ENCODE measurements around the gene MMD2.

MMD2 gene

GRCh38 chr7:4866528-4867496, 92.2 kb downstream of the MMD2 start:
- TF ChIP-seq, protein P1, sequence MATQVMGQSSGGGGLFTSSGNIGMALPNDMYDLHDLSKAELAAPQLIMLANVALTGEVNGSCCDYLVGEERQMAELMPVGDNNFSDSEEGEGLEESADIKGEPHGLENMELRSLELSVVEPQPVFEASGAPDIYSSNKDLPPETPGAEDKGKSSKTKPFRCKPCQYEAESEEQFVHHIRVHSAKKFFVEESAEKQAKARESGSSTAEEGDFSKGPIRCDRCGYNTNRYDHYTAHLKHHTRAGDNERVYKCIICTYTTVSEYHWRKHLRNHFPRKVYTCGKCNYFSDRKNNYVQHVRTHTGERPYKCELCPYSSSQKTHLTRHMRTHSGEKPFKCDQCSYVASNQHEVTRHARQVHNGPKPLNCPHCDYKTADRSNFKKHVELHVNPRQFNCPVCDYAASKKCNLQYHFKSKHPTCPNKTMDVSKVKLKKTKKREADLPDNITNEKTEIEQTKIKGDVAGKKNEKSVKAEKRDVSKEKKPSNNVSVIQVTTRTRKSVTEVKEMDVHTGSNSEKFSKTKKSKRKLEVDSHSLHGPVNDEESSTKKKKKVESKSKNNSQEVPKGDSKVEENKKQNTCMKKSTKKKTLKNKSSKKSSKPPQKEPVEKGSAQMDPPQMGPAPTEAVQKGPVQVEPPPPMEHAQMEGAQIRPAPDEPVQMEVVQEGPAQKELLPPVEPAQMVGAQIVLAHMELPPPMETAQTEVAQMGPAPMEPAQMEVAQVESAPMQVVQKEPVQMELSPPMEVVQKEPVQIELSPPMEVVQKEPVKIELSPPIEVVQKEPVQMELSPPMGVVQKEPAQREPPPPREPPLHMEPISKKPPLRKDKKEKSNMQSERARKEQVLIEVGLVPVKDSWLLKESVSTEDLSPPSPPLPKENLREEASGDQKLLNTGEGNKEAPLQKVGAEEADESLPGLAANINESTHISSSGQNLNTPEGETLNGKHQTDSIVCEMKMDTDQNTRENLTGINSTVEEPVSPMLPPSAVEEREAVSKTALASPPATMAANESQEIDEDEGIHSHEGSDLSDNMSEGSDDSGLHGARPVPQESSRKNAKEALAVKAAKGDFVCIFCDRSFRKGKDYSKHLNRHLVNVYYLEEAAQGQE (IDR thresholded peaks at IDR 0.05; ENCODE audit: insufficient read depth in 1 of 2, low read depth in 2 of 2, low read length in 2 of 2), result no peak
- TF ChIP-seq TAF1 (IDR thresholded peaks at IDR 0.05; ENCODE audit: borderline replicate concordance, insufficient read depth, low read length) (no peak), POLR2AphosphoS5 (IDR thresholded peaks at IDR 0.05; ENCODE audit: low read depth, low read length) (no peak), FOXP2 (optimal IDR thresholded peaks at IDR 0.05; ENCODE audit: borderline replicate concordance, extremely low read depth, extremely low read length, insufficient read depth) (no peak), SIN3A (IDR thresholded peaks at IDR 0.05; ENCODE audit: borderline replicate concordance, insufficient read depth, low read length) (no peak)

- TF ChIP-seq, protein P1 (IDR thresholded peaks at IDR 0.05; ENCODE audit: insufficient read depth in 1 of 2, low read depth in 2 of 2, low read length in 2 of 2), result no peak
- TF ChIP-seq TAF1 (IDR thresholded peaks at IDR 0.05; ENCODE audit: borderline replicate concordance, insufficient read depth, low read length) (no peak), SIN3A (IDR thresholded peaks at IDR 0.05; ENCODE audit: borderline replicate concordance, insufficient read depth, low read length) (no peak), POLR2AphosphoS5 (IDR thresholded peaks at IDR 0.05; ENCODE audit: low read depth, low read length) (no peak)
These were observed 96.8 kb downstream of the MMD2 start for GRCh38 chr7:4862156-4862555.

- no peak for TF ChIP-seq SIN3A (IDR thresholded peaks at IDR 0.05; ENCODE audit: borderline replicate concordance, insufficient read depth, low read length)
- TF ChIP-seq, protein P1 (IDR thresholded peaks at IDR 0.05; ENCODE audit: insufficient read depth in 1 of 2, low read depth in 2 of 2, low read length in 2 of 2), result no peak
- TF ChIP-seq POLR2AphosphoS5 (IDR thresholded peaks at IDR 0.05; ENCODE audit: low read depth, low read length), result no peak
- no peak for TF ChIP-seq TAF1 (IDR thresholded peaks at IDR 0.05; ENCODE audit: borderline replicate concordance, insufficient read depth, low read length)
- no peak for TF ChIP-seq FOXP2 (optimal IDR thresholded peaks at IDR 0.05; ENCODE audit: borderline replicate concordance, extremely low read depth, extremely low read length, insufficient read depth)
These were observed 97.3 kb downstream of the MMD2 start, which contains the start of gene PAPOLB for GRCh38 chr7:4861673-4862072. TSS of gene PAPOLB (minus strand) at chr7:4862030. CDS start at chr7:4861810, 220 bp downstream.

DNA sequence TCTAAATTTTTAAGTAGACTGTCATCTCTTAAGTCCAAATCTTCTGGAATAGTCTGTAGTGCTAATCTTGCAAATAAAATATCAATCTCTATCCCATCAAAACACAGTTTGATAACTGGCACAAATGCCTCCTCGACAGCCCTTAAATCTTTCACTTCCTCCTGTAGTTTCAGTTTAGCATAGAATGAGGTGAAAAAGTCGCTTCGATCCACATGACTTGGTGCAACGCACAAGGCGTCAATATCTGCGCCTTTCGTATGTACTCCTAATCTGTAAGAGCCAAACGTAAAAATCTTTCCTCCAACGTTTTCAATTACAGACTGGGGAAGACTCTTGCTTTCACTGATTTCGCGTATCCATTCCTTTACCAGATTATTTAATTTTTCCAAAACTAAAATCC, 97.8 kb downstream of the MMD2 start:
- TF ChIP-seq SIN3A (IDR thresholded peaks at IDR 0.05; ENCODE audit: borderline replicate concordance, insufficient read depth, low read length), result no peak
- TF ChIP-seq POLR2AphosphoS5 (IDR thresholded peaks at IDR 0.05; ENCODE audit: low read depth, low read length), result no peak
- TF ChIP-seq, protein P1 (IDR thresholded peaks at IDR 0.05; ENCODE audit: insufficient read depth in 1 of 2, low read depth in 2 of 2, low read length in 2 of 2), result no peak
- TF ChIP-seq FOXP2 (optimal IDR thresholded peaks at IDR 0.05; ENCODE audit: borderline replicate concordance, extremely low read depth, extremely low read length, insufficient read depth), result no peak
- TF ChIP-seq TAF1 (IDR thresholded peaks at IDR 0.05; ENCODE audit: borderline replicate concordance, insufficient read depth, low read length), result no peak
